Head of caudate nucleus (tissue), 42 donors: ENCODE data around the gene SNRK.

Source experiments
- DNase-seq, 42 donors: peaks; one replicate each; pipeline versions ENCODE4 v3.0.0 to v3.0.0-alpha.2; 2020 to 2021; ENCODE audit warnings: mixed read lengths in 7 of 42
- intact Hi-C: fragments of 100-400 bp; cut with DNase I; formaldehyde crosslinking; loops from one replicate; pipeline ENCODE4 v1.15.0; 2022

Gene SNRK

GRCh38 chr3:43262194-43262593, 24.1 kb upstream of the SNRK start:
- DNase-seq = no peak
- intact Hi-C loops = no loop called here

GRCh38 chr3:43266451-43266850, 19.9 kb upstream of the SNRK start:
- intact Hi-C loops = no loop called here
- no peak for DNase-seq

- DNase-seq = no peak
Measured at GRCh38 chr3:43266995-43267394, 19.3 kb upstream of the SNRK start.

GRCh38 chr3:43268636-43269035, 17.7 kb upstream of the SNRK start:
- DNase-seq = no peak
- intact Hi-C loops = no loop called here

More at GRCh38 chr3:43266995-43267394, 19.3 kb upstream of the SNRK start:
- intact Hi-C loops = no loop called here

- no peak for DNase-seq
- intact Hi-C loops = no loop called here
Measured at GRCh38 chr3:43270078-43270477, 16.3 kb upstream of the SNRK start.

- intact Hi-C loops = no loop called here
- DNase-seq = peak in 8 of 42 donors; percentile 13 to 40 (median 25)
Measured at GRCh38 chr3:43273416-43273815, 12.9 kb upstream of the SNRK start.

- DNase-seq = no peak
- intact Hi-C loops = no loop called here
Measured at GRCh38 chr3:43279082-43279481, 7.3 kb upstream of the SNRK start.

- DNase-seq = no peak
- intact Hi-C loops = no loop called here
Measured at GRCh38 chr3:43279532-43279931, 6.8 kb upstream of the SNRK start.

GRCh38 chr3:43281020-43281419, 5.3 kb upstream of the SNRK start:
- intact Hi-C loops = no loop called here
- DNase-seq = no peak

- intact Hi-C loops = no loop called here
- no peak for DNase-seq
Measured at GRCh38 chr3:43284171-43284570, 2.2 kb upstream of the SNRK start.

GRCh38 chr3:43285644-43286043, 696 bp upstream of the SNRK start:
- peak in 5 of 42 donors; percentile 3 to 44 (median 19) for DNase-seq
- intact Hi-C loops = no loop called here

- intact Hi-C loops = no loop called here
- DNase-seq = peak in 12 of 42 donors; percentile 3 to 44 (median 17)
Measured at GRCh38 chr3:43286841-43287499, 630 bp downstream of the SNRK start.

- DNase-seq = no peak
- intact Hi-C loops = no loop called here
Measured at GRCh38 chr3:43287500-43287873, 1.1 kb downstream of the SNRK start.

GRCh38 chr3:43288366-43288765, 2.0 kb downstream of the SNRK start:
- intact Hi-C loops = no loop called here
- no peak for DNase-seq

GRCh38 chr3:43288850-43289249, 2.5 kb downstream of the SNRK start:
- intact Hi-C loops = no loop called here
- DNase-seq = no peak

GRCh38 chr3:43289401-43289800, 3.1 kb downstream of the SNRK start:
- no peak for DNase-seq
- intact Hi-C loops = no loop called here

GRCh38 chr3:43289841-43290470, 3.6 kb downstream of the SNRK start:
- no peak for DNase-seq
- intact Hi-C loops = no loop called here

- intact Hi-C loops = no loop called here
- DNase-seq = no peak
Measured at GRCh38 chr3:43290956-43291355, 4.6 kb downstream of the SNRK start.

- intact Hi-C loops = no loop called here
- DNase-seq = no peak
Measured at GRCh38 chr3:43291546-43291945, 5.2 kb downstream of the SNRK start.

GRCh38 chr3:43294975-43295374, 8.6 kb downstream of the SNRK start:
- intact Hi-C loops = no loop called here
- DNase-seq = no peak

GRCh38 chr3:43296565-43296964, 10.2 kb downstream of the SNRK start:
- intact Hi-C loops = no loop called here
- peak in 28 of 42 donors; percentile 11 to 58 (median 25) for DNase-seq
